C4-2B (cell line): ENCODE measurements around the gene NFIB.

ENCODE experiments used
- CTCF ChIP-seq: fragments of 450-650 bp; conservative IDR thresholded peaks from 2 replicates; pipeline ENCODE4 v1.5.1; 2017; ENCODE audit warnings: mild to moderate bottlenecking
- ZFX ChIP-seq: fragments of 450-650 bp; IDR thresholded peaks from 2 replicates; pipeline ENCODE4 v1.6.1; 2017

DNA sequence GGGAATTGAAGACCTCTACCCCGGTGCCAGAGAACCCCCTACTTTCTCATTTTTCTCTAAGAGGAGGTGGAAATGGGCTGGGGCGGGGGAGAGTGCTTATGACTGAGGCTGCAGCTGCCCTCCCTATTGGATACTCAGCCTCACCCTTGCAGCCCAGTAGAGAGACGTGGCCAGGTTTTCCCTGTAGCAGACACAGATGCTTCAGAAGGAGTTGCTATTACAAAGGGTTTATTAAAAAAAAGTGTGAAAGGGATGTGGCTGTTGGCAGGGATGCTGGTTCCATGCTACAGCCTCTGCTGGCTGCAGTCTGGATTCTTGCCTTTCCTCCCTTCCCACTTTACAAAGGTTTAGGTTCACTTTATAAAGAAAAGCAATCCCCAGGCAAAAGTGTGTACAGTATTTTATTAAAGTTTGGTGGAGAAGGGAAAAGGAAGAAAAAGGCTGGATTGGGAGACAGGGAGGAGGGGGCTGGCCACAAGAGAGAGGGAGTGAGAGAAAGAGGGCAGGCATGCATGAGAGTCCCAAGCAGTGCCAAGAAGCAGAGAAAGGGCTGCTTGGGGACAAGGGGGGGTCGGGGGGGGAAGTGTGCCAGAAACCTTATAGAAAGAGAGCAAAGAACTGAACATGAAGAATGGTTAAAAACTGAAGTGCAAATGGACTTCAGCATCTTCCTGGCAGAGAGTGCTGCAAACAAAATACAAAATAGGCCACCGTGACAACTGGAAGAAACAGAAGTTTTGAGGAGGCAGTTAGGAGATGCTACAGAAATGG, 29.5 kb upstream of the NFIB start:
- no peak for TF ChIP-seq CTCF
- TF ChIP-seq ZFX, result no peak
